ENCODE results near the gene ZBTB4.

The ZBTB4 gene

DNA sequence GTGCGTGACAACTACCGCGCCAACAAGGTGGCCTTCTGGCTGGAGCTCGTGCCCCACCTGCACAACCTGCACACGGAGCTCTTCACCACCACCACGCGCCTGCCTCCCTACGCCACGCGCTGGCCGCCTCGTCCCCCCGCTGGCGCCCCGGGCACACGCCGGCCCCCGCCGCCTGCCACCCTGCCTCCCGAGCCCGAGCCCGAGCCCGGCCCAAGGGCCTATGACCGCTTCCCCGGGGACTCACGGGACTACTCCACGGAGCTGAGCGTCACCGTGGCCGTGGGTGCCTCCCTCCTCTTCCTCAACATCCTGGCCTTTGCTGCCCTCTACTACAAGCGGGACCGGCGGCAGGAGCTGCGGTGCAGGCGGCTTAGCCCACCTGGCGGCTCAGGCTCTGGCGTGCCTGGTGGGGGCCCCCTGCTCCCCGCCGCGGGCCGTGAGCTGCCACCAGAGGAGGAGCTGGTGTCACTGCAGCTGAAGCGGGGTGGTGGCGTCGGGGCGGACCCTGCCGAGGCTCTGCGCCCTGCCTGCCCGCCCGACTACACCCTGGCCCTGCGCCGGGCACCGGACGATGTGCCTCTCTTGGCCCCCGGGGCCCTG is 62.3 kb downstream of the ZBTB4 start:
- no peak for DNase-seq

DNA sequence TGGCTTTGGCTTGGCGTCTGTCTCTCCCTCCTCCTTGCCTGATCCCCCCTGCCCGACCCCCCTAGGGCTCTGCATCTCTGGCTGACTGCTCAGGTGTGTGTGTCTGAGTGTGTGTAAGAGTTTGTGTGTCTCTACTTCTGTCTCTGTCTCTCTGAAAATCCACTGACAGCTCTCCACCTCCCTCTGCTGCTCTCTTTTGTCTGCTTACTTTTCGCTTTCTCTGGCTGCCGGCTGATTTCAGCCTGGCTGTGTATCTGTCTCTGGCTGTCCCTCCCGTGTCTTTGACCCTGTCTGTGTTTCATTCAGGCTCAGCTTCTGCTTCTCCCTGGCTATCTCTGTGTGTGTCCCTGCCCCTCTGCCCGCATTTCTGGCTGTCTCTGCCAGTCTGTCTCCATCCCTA is 63.1 kb downstream of the ZBTB4 start:
- no peak for DNase-seq

DNA sequence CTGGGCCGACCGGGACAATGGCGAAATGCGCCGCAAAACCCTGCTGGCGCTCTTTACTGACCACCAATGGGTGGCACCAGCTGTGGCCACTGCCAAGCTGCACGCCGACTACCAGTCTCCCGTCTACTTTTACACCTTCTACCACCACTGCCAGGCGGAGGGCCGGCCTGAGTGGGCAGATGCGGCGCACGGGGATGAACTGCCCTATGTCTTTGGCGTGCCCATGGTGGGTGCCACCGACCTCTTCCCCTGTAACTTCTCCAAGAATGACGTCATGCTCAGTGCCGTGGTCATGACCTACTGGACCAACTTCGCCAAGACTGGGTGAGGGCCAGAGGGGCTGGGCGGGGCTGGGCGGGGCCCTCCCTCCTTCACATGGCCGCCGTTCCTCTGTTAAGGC is 63.6 kb downstream of the ZBTB4 start:
- DNase-seq: no peak

DNA sequence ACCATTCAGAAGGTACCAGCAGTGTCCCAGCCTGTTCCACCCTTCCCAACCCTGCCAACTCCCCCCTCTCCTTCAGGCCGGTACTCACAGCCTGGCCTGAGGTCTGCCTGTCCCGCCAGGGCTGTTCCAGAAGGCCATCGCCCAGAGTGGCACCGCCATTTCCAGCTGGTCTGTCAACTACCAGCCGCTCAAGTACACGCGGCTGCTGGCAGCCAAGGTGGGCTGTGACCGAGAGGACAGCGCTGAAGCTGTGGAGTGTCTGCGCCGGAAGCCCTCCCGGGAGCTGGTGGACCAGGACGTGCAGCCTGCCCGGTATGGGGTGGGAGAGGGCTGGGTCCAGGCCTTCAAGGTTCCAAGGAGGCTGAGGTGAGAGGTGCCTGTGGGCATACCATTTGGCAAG is 64.6 kb downstream of the ZBTB4 start:
- DNase-seq: no peak

DNA sequence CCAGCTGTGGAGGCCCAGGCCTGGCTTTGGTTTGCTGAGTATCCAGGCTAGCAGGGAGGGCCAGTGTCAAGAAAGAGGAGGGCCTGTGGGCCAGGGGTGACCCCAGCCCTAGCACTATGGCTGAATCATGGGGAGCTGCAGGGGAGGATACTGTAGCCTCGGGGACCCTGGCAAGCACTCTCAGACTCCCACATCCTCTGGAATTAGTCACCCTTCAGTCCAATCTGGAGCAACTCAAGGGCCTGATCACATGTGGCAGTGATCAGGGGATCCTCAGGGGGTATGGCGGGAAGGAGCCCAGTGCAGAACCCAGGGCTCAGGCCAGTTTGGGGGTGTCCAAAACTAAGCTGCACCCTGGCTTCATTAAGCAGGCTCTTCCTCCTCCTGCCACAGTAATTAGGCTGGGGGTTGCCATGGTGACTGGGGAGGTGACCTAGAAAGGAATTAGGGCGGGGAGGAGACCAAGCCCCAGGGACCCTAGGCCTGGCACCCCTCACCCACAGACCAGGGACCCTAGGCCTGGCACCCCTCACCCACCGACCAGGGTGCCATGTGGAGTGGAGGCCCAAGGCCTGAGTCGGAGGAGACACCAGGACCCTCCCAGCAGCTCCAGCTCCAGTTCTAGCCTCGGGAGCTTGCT is 66.0 kb downstream of the ZBTB4 start:
- DNase-seq: no peak

DNA sequence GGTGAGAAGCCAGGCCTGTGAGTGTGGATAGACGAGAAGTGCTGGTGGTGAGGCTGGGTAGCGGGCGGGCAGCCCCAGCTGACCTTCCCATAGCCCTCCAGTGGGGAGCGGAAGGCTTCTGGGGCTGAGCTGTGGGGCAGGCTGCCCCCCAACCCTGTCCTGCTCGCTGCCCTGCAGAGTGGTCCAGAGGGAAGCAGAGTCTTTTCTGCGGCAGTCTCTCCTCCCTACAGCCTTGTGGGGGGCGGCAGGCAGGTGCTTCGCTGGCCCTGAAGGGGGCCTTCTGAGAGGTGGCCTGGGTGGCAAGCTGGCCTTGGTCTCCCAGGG is 68.0 kb downstream of the ZBTB4 start:
- DNase-seq: no peak

DNA sequence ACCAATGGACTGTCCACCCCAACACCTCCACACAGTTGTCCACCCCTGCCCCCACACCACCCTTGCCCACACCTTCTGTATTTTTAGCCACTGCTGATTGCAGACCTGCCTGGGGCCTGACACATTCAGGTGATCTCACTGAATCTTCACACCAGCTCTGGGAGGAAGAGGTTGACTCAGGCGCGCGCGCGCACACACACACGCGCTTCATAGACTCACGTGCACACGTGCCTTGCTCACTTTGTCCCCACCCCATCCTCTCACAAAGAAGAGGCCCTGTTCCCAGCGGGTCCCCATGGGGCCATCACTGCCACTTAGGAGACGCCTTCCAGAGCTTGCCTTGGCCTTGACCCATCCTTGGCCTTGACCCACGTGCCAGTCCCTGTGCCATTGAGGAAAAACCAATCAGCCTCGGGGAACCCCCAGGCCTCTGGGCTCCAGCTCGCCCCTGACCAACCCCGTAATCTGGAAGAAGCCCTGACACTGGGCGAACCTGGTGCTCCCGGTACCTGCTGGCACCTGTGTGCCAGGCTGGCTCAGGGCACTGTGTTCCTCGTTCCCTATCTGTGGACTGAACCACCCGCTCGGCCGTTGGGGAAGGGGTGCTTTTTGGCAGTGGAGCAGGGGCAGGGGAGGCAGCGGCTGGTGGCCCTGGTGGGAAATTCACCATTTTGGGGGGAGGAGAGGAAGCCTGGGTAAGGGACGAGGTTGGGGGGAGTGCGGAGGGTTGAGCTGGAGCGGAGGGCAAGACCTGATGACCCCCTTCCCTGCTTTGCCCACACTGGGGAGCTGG is 68.6 kb downstream of the ZBTB4 start:
- no peak for DNase-seq

DNA sequence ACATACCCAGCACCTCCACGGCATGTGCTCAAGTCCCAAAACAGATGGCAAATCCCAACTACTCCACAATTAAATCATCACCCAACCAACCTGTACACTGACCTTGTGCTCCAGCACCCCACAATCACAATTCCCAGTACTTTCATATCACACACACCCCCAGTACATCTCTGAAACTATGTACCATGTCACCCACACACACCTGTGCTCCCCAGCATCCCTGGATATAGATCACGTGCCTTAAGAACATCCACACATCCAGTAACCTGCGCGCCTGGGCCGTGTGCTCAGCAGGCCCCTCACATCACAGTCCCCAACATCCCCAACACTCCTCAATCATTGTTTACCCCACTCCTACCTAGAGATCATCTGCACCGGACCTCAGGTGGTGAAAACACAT is 69.7 kb downstream of the ZBTB4 start:
- DNase-seq: no peak

All from DMS79 treated with DMSO at 0.1 percent for 48 hours (cell line).